DOHH2 (cell line): ENCODE data around the gene ZNRF1.
A peak's percentile ranks its signal among the peaks of the same experiment; 100 is the strongest.

Experiments
- H3F3A ChIP-seq: fragments of 200-600 bp; sonication (generic), shearing (Covaris generic); 2 replicates; pipeline ENCODE4 v1.6.0; 2016; ENCODE audit warnings: antibody characterized with exemption, mild to moderate bottlenecking; ENCODE audit not compliant: control insufficient read depth, insufficient read depth
- H3K27ac ChIP-seq: fragments of 200-600 bp; sonication (generic); 2 replicates; pipeline ENCODE4 v1.5.1; 2014; ENCODE audit warnings: low read depth, mild to moderate bottlenecking, low read length, moderate library complexity
- H3K27me3 ChIP-seq: fragments of 200-600 bp; sonication (generic); 2 replicates; pipeline ENCODE4 v1.6.1; 2014; ENCODE audit warnings: mild to moderate bottlenecking, low read length, mixed read lengths; ENCODE audit not compliant: control insufficient read depth
- H3K36me3 ChIP-seq: fragments of 200-600 bp; sonication (generic); 2 replicates; pipeline ENCODE4 v1.6.1; 2014; ENCODE audit warnings: mild to moderate bottlenecking, low read length, moderate library complexity, mixed read lengths; ENCODE audit not compliant: control insufficient read depth
- H3K4me1 ChIP-seq: fragments of 200-600 bp; sonication (generic); 2 replicates; pipeline ENCODE4 v1.6.1; 2014; ENCODE audit warnings: mild to moderate bottlenecking, low read length, mixed read lengths; ENCODE audit not compliant: control insufficient read depth
- H3K4me2 ChIP-seq: fragments of 200-600 bp; sonication (generic); 2 replicates; pipeline ENCODE4 v1.6.0; 2014; ENCODE audit warnings: mild to moderate bottlenecking, low read length, moderate library complexity
- H3K4me3 ChIP-seq: fragments of 200-600 bp; sonication (generic); 2 replicates; pipeline ENCODE4 v1.5.1; 2014; ENCODE audit warnings: mild to moderate bottlenecking, low read length, mixed read lengths
- H3K79me2 ChIP-seq: fragments of 200-600 bp; sonication (generic); 2 replicates; pipeline ENCODE4 v1.6.1; 2014; ENCODE audit warnings: mild to moderate bottlenecking, low read length, mixed read lengths; ENCODE audit not compliant: control insufficient read depth
- H3K9me2 ChIP-seq: fragments of 200-600 bp; sonication (generic); replicated peaks from 2 replicates; pipeline ENCODE4 v1.6.1; 2014; ENCODE audit warnings: mild to moderate bottlenecking, low read length, mixed read lengths; ENCODE audit not compliant: control insufficient read depth
- H3K9me3 ChIP-seq: fragments of 200-600 bp; sonication (generic); 2 replicates; pipeline ENCODE4 v1.6.1; 2014; ENCODE audit warnings: antibody characterized with exemption, low read length, mixed read lengths; ENCODE audit not compliant: control insufficient read depth, insufficient read depth
- H4K20me1 ChIP-seq: fragments of 200-600 bp; sonication (generic); 2 replicates; pipeline ENCODE4 v1.6.0; 2014; ENCODE audit warnings: low read depth, mild to moderate bottlenecking, antibody characterized with exemption, low read length, moderate library complexity; ENCODE audit not compliant: control insufficient read depth, insufficient read depth
- CTCF ChIP-seq: fragments of 200-600 bp; sonication (generic); IDR thresholded peaks from one replicate; pipeline ENCODE4 v1.5.1; 2014; ENCODE audit warnings: antibody characterized with exemption, mild to moderate bottlenecking, low read depth, low read length; ENCODE audit not compliant: poor library complexity, severe bottlenecking
- EZH2phosphoT487 ChIP-seq: fragments of 200-600 bp; sonication (generic); IDR thresholded peaks from 2 replicates; pipeline ENCODE4 v1.6.1; 2017; ENCODE audit warnings: borderline replicate concordance, mild to moderate bottlenecking, antibody characterized with exemption, low read length, moderate library complexity, mixed read lengths

ZNRF1 gene

GRCh38 chr16:74975591-74975990 lies 23.2 kb upstream of the ZNRF1 start:
- TF ChIP-seq CTCF (no peak), EZH2phosphoT487 (no peak)
- H3K4me1 ChIP-seq = no peaks in the 10 kb centered on the region
- H4K20me1 ChIP-seq = no peaks in the 10 kb centered on the region
- no peak overlapping the region for H3K4me2 ChIP-seq
- H3K9me2 ChIP-seq = no peaks in the 10 kb centered on the region
- H3F3A ChIP-seq = no peaks in the 10 kb centered on the region
- peaks cover 6% of the 10 kb centered on the region; the same call in 1 of the 2 replicates for H3K36me3 ChIP-seq
- H3K4me3 ChIP-seq = no peak overlapping the region
- no peaks in the 10 kb centered on the region for H3K27me3 ChIP-seq
- H3K9me3 ChIP-seq = no peaks in the 10 kb centered on the region
- no peaks in the 10 kb centered on the region for H3K79me2 ChIP-seq
- H3K27ac ChIP-seq = no peak overlapping the region

- peaks cover 4% of the 10 kb centered on the region; the same call in 1 of the 2 replicates for H3K4me1 ChIP-seq
- H3K27ac ChIP-seq = no peak overlapping the region
- H3K4me3 ChIP-seq = no peak overlapping the region
- peaks cover 6% of the 10 kb centered on the region; the same call in 1 of the 2 replicates for H3K36me3 ChIP-seq
- H3K27me3 ChIP-seq = no peaks in the 10 kb centered on the region
- H3F3A ChIP-seq = no peaks in the 10 kb centered on the region
- no peak overlapping the region for H3K4me2 ChIP-seq
- TF ChIP-seq CTCF (no peak), EZH2phosphoT487 (no peak)
- no peaks in the 10 kb centered on the region for H3K9me3 ChIP-seq
- peaks cover 26% of the 10 kb centered on the region for H3K79me2 ChIP-seq
- no peaks in the 10 kb centered on the region for H3K9me2 ChIP-seq
- H4K20me1 ChIP-seq = no peaks in the 10 kb centered on the region
These were observed 16.6 kb upstream of the ZNRF1 start for GRCh38 chr16:74982256-74982655.

GRCh38 chr16:74984194-74984528 lies 14.7 kb upstream of the ZNRF1 start:
- no peak overlapping the region for H3K27ac ChIP-seq
- TF ChIP-seq EZH2phosphoT487 (no peak), CTCF (no peak)

More at GRCh38 chr16:74984194-74984528, 14.7 kb upstream of the ZNRF1 start:
- Histone ChIP-seq H3K4me1 (peaks cover 4% of the 10 kb centered on the region; the same call in 1 of the 2 replicates), H3K4me3 (peak overlapping the region; percentile 84), H3F3A (no peaks in the 10 kb centered on the region), H3K27me3 (no peaks in the 10 kb centered on the region), H3K9me2 (no peaks in the 10 kb centered on the region), H3K36me3 (no peaks in the 10 kb centered on the region), H4K20me1 (no peaks in the 10 kb centered on the region), H3K9me3 (no peaks in the 10 kb centered on the region), H3K4me2 (peak overlapping the region; percentile 88), H3K79me2 (peaks cover 26% of the 10 kb centered on the region)
